Keratinocyte (primary cell): ENCODE results near the gene AGBL2. TPM values are rescaled to one million over a fixed set of nuclear protein-coding genes. Genes with fewer than 3 reads are reported as not detected.
"Not testable (repeated sequence)": the region's sequence is repeated elsewhere in the genome, so short reads cannot be mapped to it uniquely, and the experiment has no call there.

ENCODE experiments used
- DNase-seq: peaks from one replicate; pipeline ENCODE4 v3.0.0-alpha.2; 2011; ENCODE audit warnings: low read depth, missing footprints, low spot score
- FAIRE-seq: peaks from 2 replicates; lab custom pipeline; 2011; peaks lifted over from hg19 to GRCh38; lab: Jason Lieb, UNC
- H2AFZ ChIP-seq: 2 replicates; pipeline ENCODE4 v1.6.0; 2012; ENCODE audit warnings: low read length, control low read depth, inconsistent platforms; ENCODE audit not compliant: control insufficient read depth
- H3K27ac ChIP-seq: 2 replicates; pipeline ENCODE4 v1.5.1; 2011; ENCODE audit warnings: low read length; ENCODE audit not compliant: control insufficient read depth, insufficient read depth
- H3K27me3 ChIP-seq: 3 replicates; pipeline ENCODE4 v1.6.0; 2011; ENCODE audit warnings: low read length; ENCODE audit not compliant: control insufficient read depth, insufficient read depth; ENCODE audit errors: extremely low read depth
- H3K36me3 ChIP-seq, 2 experiments: 2 replicates in 1 of 2; 3 replicates in 1 of 2; pipeline ENCODE4 v1.5.1; 2011; ENCODE audit warnings: low read length in 2 of 2, mild to moderate bottlenecking in 1 of 2; ENCODE audit not compliant: control insufficient read depth in 2 of 2, insufficient read depth in 2 of 2; ENCODE audit errors: extremely low read depth in 1 of 2
- H3K4me1 ChIP-seq: 3 replicates; pipeline ENCODE4 v1.5.1; 2011; ENCODE audit warnings: low read length; ENCODE audit not compliant: control insufficient read depth, insufficient read depth; ENCODE audit errors: extremely low read depth
- H3K4me2 ChIP-seq: 3 replicates; pipeline ENCODE4 v1.6.0; 2011; ENCODE audit warnings: low read depth, low read length; ENCODE audit not compliant: control insufficient read depth, insufficient read depth; ENCODE audit errors: extremely low read depth
- H3K4me3 ChIP-seq, 3 experiments: fragments of 200-600 bp in 1 of 3; sonication (generic) in 1 of 3; 2 replicates in 2 of 3; 3 replicates in 1 of 3; pipeline ENCODE4 v1.5.1; 2011 to 2016; ENCODE audit warnings: low read length in 3 of 3, mild to moderate bottlenecking in 3 of 3, control low read depth in 2 of 3, inconsistent platforms in 1 of 3, low read depth in 1 of 3, mixed read lengths in 1 of 3, mixed run types in 1 of 3, moderate library complexity in 1 of 3; ENCODE audit not compliant: control insufficient read depth in 2 of 3, insufficient read depth in 2 of 3; ENCODE audit errors: extremely low read depth in 1 of 3
- H3K79me2 ChIP-seq: 2 replicates; pipeline ENCODE4 v1.6.0; 2012; ENCODE audit warnings: low read length; ENCODE audit not compliant: control insufficient read depth, insufficient read depth
- H3K9ac ChIP-seq: 3 replicates; pipeline ENCODE4 v1.6.0; 2011; ENCODE audit warnings: low read length; ENCODE audit not compliant: control insufficient read depth, insufficient read depth; ENCODE audit errors: extremely low read depth
- H3K9me1 ChIP-seq: 3 replicates; pipeline ENCODE4 v1.6.0; 2011; ENCODE audit warnings: low read length; ENCODE audit not compliant: control insufficient read depth, insufficient read depth; ENCODE audit errors: extremely low read depth
- H3K9me3 ChIP-seq: 2 replicates; pipeline ENCODE4 v1.5.1; 2012; ENCODE audit warnings: low read depth, low read length; ENCODE audit not compliant: control insufficient read depth
- H4K20me1 ChIP-seq: 3 replicates; pipeline ENCODE4 v1.6.0; 2011; ENCODE audit warnings: low read length; ENCODE audit not compliant: control insufficient read depth, insufficient read depth; ENCODE audit errors: extremely low read depth
- EZH2 ChIP-seq: IDR thresholded peaks from one replicate; pipeline ENCODE4 v1.6.1; 2012; ENCODE audit warnings: inconsistent platforms, mild to moderate bottlenecking, low read length, moderate library complexity
- dilution Hi-C: fragments of 300-500 bp; cut with MboI; formaldehyde crosslinking; loops from one replicate; pipeline ENCODE4 v1.7.0; 2020; ENCODE audit warnings: low sequenced_read_pairs; ENCODE audit not compliant: extremely low pct_ligation_motif_present
- polyA minus RNA-seq, 3 experiments: library from RNA; depleted of rRNA, polyadenylated mRNA; stranded (reverse); fragments of >200 nt; gene quantifications; 1 replicate in 1 of 3; 2 replicates in 1 of 3; 3 replicates in 1 of 3; pipeline ENCODE4 v1.2.3, GENCODE V29; 2011
- polyA plus RNA-seq, 5 experiments: library from polyadenylated mRNA; depleted of rRNA in 3 of 5; stranded (reverse) in 3 of 5; stranded (forward) in 1 of 5; unstranded in 1 of 5; fragments of >200 nt; gene quantifications; 1 replicate in 1 of 5; 2 replicates in 3 of 5; 3 replicates in 1 of 5; pipeline versions ENCODE4 v1.2.1 to v1.2.3, GENCODE V29; 2011 to 2012; ENCODE audit warnings: missing spikeins in 2 of 5, low read depth in 1 of 5, low replicate concordance in 1 of 5
- TF ChIP-seq, protein P1 (sequence below), 3 experiments: IDR thresholded peaks in 1 of 3; conservative IDR thresholded peaks in 1 of 3; optimal IDR thresholded peaks in 1 of 3; 2 replicates in 2 of 3; 3 replicates in 1 of 3; pipeline versions ENCODE3 to v1.5.1; 2011; ENCODE audit warnings: low read length in 3 of 3, mild to moderate bottlenecking in 3 of 3, moderate library complexity in 2 of 3, control low read depth in 1 of 3, inconsistent platforms in 1 of 3; ENCODE audit not compliant: insufficient read depth in 2 of 3; ENCODE audit errors: extremely low read depth in 1 of 3

Gene AGBL2
- polyA plus RNA-seq, result 0.95 to 2.1 TPM (median 1.3 TPM) in 3 replicates
- 0.20 TPM for polyA plus RNA-seq (2011; ENCODE audit: low read depth)
- 0.50 and 1.2 TPM in 2 replicates for polyA plus RNA-seq (2011; cell fraction: cytosol; rRNA removed)
- polyA plus RNA-seq (2011; cell fraction: nucleus; rRNA removed), result 5.9 and 6.3 TPM in 2 replicates
- 0.28 and 0.36 TPM in 2 replicates for polyA plus RNA-seq (2012; ENCODE audit: low replicate concordance)
- polyA minus RNA-seq, result 0.59 to 2.1 TPM (median 0.62 TPM) in 3 replicates
- not detected for polyA minus RNA-seq (2011; cell fraction: cytosol; rRNA and poly(A)+ RNA removed)
- 1.8 and 2.2 TPM in 2 replicates for polyA minus RNA-seq (2011; cell fraction: nucleus; rRNA and poly(A)+ RNA removed)

- Histone ChIP-seq H3K4me3 (peak within 1 kb of the TSS; percentile 64 to 88 (median 71)), H3K9ac (peak within 1 kb of the TSS; percentile 73), H3K27ac (peak within 1 kb of the TSS; percentile 62), H4K20me1 (no peaks in the 10 kb centered on the region), H3K4me1 (peaks cover 8% of the 10 kb centered on the region), H3K27me3 (no peaks in the 10 kb centered on the region), H3K79me2 (no peaks in the 10 kb centered on the region), H3K36me3 (peaks cover 9 to 13% of the 10 kb centered on the region in 2 experiments), H3K4me2 (peak within 1 kb of the TSS; percentile 97), H3K9me1 (no peaks in the 10 kb centered on the region), H2AFZ (peak within 1 kb of the TSS; percentile 88), H3K9me3 (no peaks in the 10 kb centered on the region)
- dilution Hi-C loops, result no loop called here
- TF ChIP-seq EZH2, result no peak
- TF ChIP-seq, protein P1, sequence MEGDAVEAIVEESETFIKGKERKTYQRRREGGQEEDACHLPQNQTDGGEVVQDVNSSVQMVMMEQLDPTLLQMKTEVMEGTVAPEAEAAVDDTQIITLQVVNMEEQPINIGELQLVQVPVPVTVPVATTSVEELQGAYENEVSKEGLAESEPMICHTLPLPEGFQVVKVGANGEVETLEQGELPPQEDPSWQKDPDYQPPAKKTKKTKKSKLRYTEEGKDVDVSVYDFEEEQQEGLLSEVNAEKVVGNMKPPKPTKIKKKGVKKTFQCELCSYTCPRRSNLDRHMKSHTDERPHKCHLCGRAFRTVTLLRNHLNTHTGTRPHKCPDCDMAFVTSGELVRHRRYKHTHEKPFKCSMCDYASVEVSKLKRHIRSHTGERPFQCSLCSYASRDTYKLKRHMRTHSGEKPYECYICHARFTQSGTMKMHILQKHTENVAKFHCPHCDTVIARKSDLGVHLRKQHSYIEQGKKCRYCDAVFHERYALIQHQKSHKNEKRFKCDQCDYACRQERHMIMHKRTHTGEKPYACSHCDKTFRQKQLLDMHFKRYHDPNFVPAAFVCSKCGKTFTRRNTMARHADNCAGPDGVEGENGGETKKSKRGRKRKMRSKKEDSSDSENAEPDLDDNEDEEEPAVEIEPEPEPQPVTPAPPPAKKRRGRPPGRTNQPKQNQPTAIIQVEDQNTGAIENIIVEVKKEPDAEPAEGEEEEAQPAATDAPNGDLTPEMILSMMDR (optimal IDR thresholded peaks at IDR 0.05 in 1 of 3, IDR thresholded peaks at IDR 0.05 in 1 of 3, conservative IDR thresholded peaks at IDR 0.05 in 1 of 3; ENCODE audit: extremely low read depth in 1 of 3, insufficient read depth in 2 of 3, low read length in 3 of 3), result no peak
- no peak for FAIRE-seq
- DNase-seq, result no peak
These were observed at the start of gene AGBL2 for GRCh38 chr11:47715082-47715669. TSS of gene AGBL2 (minus strand) at chr11:47715369. CDS start at chr11:47714650, 719 bp downstream.

GRCh38 chr11:47759291-47759690 is 44.1 kb upstream of the AGBL2 start:
- DNase-seq, H3K27ac ChIP-seq, H2AFZ ChIP-seq, H3K4me1 ChIP-seq, FAIRE-seq, H3K9ac ChIP-seq, H4K20me1 ChIP-seq, dilution Hi-C loops, H3K9me1 ChIP-seq, H3K9me3 ChIP-seq, H3K4me2 ChIP-seq, H3K27me3 ChIP-seq, H3K4me3 ChIP-seq: not testable (repeated sequence)
- Histone ChIP-seq H3K36me3 (peaks cover 18 to 35% of the 10 kb centered on the region in 2 experiments), H3K79me2 (peaks cover 60% of the 10 kb centered on the region)
